Activated T-cell treated with anti-CD3 and anti-CD28 coated beads, Interleukin-2, amount 50 U/mL, for 4 hours (primary cell): ENCODE data around the gene THSD4. TPM values are rescaled to one million over a fixed set of nuclear protein-coding genes. Genes with fewer than 3 reads are reported as not detected.

Experiments used
- ATAC-seq, 2 donors: fragments of 200-7000 bp; cut with Tn5 transposase; one replicate each; pipeline ENCODE4 v1.10.0; 2021
- DNase-seq: peaks from one replicate; pipeline ENCODE4 v3.0.0-alpha.2; 2020
- H3K27me3 Mint-ChIP-seq: one replicate; pipeline ENCODE4 v1.8.0; 2021; ENCODE audit warnings: low read depth, mixed read lengths
- H3K36me3 Mint-ChIP-seq: one replicate; pipeline ENCODE4 v1.8.0; 2022; ENCODE audit warnings: mixed read lengths; ENCODE audit not compliant: insufficient read depth
- H3K4me1 Mint-ChIP-seq: one replicate; pipeline ENCODE4 v1.8.0; 2021; ENCODE audit warnings: low read depth, mixed read lengths
- H3K4me3 Mint-ChIP-seq: one replicate; pipeline ENCODE4 v1.8.0; 2021; ENCODE audit warnings: mild to moderate bottlenecking, moderate library complexity, mixed read lengths
- H3K9me3 Mint-ChIP-seq: one replicate; pipeline ENCODE4 v1.8.0; 2021; ENCODE audit warnings: mixed read lengths
- total RNA-seq, 3 donors: library from RNA; stranded (reverse); gene quantifications; one replicate each; pipeline ENCODE4 v1.2.1, GENCODE V29; 2021

THSD4 gene
- total RNA-seq, 3 donors from 2014 or later: 0.08 to 0.16 (median 0.11) TPM

DNA sequence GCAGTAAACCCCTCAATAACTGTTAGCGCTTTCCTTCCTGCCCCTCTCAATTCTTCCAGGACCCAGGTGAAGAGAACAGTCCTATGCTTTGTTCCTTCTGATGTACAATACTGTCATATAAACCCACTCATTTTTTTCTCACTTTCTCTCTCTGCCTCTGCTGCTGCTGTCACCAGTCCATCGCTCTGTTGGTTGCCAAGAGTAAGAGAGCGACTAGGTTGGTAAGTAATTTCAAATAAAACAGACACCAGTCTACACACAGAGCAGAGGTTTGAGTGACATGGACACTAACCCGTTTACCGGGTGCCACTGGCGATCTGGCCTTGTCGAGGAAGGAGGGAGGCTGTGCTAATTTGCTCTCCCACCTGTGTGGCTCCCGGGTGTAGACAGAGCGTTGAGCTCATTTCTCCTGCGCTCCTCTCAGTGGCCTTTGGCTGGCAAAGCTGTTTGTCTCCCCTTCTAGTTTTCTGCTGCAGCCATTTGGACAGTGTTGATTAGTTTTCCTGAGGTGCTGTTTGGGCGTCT is 215.4 kb downstream of the THSD4 start:
- H3K4me3 Mint-ChIP-seq: no peak overlapping the region
- no peak for ATAC-seq
- peaks cover 5% of the 10 kb centered on the region for H3K4me1 Mint-ChIP-seq
- H3K36me3 Mint-ChIP-seq: no peaks in the 10 kb centered on the region
- H3K9me3 Mint-ChIP-seq: no peaks in the 10 kb centered on the region
- H3K27me3 Mint-ChIP-seq: no peaks in the 10 kb centered on the region
- DNase-seq: no peak

GRCh38 chr15:71331173-71331572 is 215.9 kb downstream of the THSD4 start:
- Mint-ChIP-seq H3K27me3 (no peaks in the 10 kb centered on the region), H3K9me3 (no peaks in the 10 kb centered on the region), H3K4me1 (peaks cover 5% of the 10 kb centered on the region), H3K4me3 (no peak overlapping the region), H3K36me3 (no peaks in the 10 kb centered on the region)
- no peak for ATAC-seq
- no peak for DNase-seq

DNA sequence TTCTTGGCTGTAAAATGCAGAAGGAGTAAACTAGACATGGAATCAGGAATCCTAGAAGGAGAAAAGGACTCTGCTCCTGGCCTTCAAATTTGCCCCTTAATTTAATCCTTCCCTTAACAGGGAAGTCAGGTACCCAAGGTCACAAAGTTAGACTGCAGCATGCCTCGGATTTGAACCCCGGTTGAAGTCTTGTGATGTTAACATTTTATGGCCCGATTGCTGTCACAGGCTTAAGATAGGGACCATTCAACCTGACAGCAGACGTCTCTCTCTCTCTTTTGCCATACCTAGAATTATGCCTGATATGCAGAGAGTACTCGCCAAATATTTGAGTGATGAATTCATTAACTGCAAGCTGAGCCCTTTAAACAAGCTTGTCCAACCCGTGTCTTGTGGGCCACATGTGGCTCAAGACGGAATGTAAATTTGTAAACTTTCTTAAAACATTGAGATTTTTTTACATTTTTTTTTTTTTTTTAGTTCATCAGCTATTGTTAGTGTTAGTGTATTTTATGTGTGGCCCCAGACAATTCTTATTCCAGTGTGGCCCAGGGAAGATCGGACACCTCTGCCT is 217.2 kb downstream of the THSD4 start:
- Mint-ChIP-seq H3K9me3 (no peaks in the 10 kb centered on the region), H3K36me3 (no peaks in the 10 kb centered on the region), H3K4me3 (no peak overlapping the region), H3K4me1 (peaks cover 5% of the 10 kb centered on the region), H3K27me3 (no peaks in the 10 kb centered on the region)
- ATAC-seq (no peak), DNase-seq (no peak)

- ATAC-seq (no peak), DNase-seq (no peak)
- Mint-ChIP-seq H3K9me3 (no peaks in the 10 kb centered on the region), H3K4me3 (no peak overlapping the region), H3K27me3 (no peaks in the 10 kb centered on the region), H3K4me1 (peaks cover 5% of the 10 kb centered on the region), H3K36me3 (no peaks in the 10 kb centered on the region)
These were observed 217.9 kb downstream of the THSD4 start for GRCh38 chr15:71333136-71333700.

GRCh38 chr15:71333839-71334238 is 218.6 kb downstream of the THSD4 start:
- no peaks in the 10 kb centered on the region for H3K36me3 Mint-ChIP-seq
- no peaks in the 10 kb centered on the region for H3K27me3 Mint-ChIP-seq
- no peaks in the 10 kb centered on the region for H3K9me3 Mint-ChIP-seq
- peaks cover 5% of the 10 kb centered on the region for H3K4me1 Mint-ChIP-seq
- DNase-seq (no peak), ATAC-seq (peak; percentile 30 to 35)
- H3K4me3 Mint-ChIP-seq: no peak overlapping the region

- Mint-ChIP-seq H3K4me3 (no peak overlapping the region), H3K36me3 (no peaks in the 10 kb centered on the region), H3K4me1 (peaks cover 5% of the 10 kb centered on the region), H3K27me3 (no peaks in the 10 kb centered on the region), H3K9me3 (no peaks in the 10 kb centered on the region)
- DNase-seq: no peak
- ATAC-seq: no peak
These were observed 219.2 kb downstream of the THSD4 start for GRCh38 chr15:71334434-71334833.

- no peaks in the 10 kb centered on the region for H3K27me3 Mint-ChIP-seq
- H3K36me3 Mint-ChIP-seq: no peaks in the 10 kb centered on the region
- no peak for DNase-seq
- H3K4me1 Mint-ChIP-seq: peaks cover 5% of the 10 kb centered on the region
- no peaks in the 10 kb centered on the region for H3K9me3 Mint-ChIP-seq
- ATAC-seq: no peak
- no peak overlapping the region for H3K4me3 Mint-ChIP-seq
These were observed 219.6 kb downstream of the THSD4 start for GRCh38 chr15:71334873-71335272.

GRCh38 chr15:71335591-71335990 is 220.3 kb downstream of the THSD4 start:
- Mint-ChIP-seq H3K4me3 (no peak overlapping the region), H3K27me3 (no peaks in the 10 kb centered on the region), H3K4me1 (peaks cover 5% of the 10 kb centered on the region), H3K36me3 (no peaks in the 10 kb centered on the region), H3K9me3 (no peaks in the 10 kb centered on the region)
- ATAC-seq (no peak), DNase-seq (no peak)

- Mint-ChIP-seq H3K36me3 (no peaks in the 10 kb centered on the region), H3K4me3 (no peak overlapping the region), H3K27me3 (no peaks in the 10 kb centered on the region), H3K4me1 (peaks cover 5% of the 10 kb centered on the region), H3K9me3 (no peaks in the 10 kb centered on the region)
- ATAC-seq (no peak), DNase-seq (no peak)
These were observed 221.4 kb downstream of the THSD4 start for GRCh38 chr15:71336671-71337070.

DNA sequence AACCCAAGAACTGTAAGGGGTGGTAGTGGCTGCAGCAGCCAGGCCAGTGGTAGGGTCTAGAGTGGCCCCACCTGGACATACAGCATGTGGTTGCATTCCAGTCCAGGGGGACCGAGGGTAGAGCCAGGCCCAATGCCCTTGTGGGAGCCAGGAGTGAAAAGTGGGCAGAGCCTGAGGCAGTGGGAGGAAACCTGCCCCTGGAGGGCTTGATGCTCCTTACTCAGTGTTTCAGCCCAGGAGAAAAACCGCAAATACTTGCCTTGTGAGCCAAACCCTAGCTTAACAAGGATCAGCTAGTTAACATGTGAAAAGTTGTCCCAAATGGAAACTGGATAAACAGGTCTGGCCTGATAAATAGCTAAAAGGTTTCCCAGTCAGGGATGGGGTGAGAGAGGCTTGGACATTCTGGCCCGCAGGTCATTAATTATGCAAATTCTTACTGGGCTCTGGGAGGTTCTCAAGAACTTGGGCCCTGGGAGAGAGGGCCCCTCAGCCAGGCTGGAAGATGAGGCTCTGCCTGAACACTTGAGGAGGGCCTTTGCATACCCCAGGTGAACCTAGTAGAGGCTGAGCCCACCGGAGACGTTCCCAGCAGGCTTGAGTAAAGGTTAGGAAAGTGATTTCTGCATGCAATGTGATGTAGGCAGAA is 222.1 kb downstream of the THSD4 start:
- H3K4me3 Mint-ChIP-seq: no peak overlapping the region
- H3K9me3 Mint-ChIP-seq: no peaks in the 10 kb centered on the region
- H3K4me1 Mint-ChIP-seq: peaks cover 5% of the 10 kb centered on the region
- no peaks in the 10 kb centered on the region for H3K27me3 Mint-ChIP-seq
- DNase-seq: no peak
- H3K36me3 Mint-ChIP-seq: no peaks in the 10 kb centered on the region
- no peak for ATAC-seq

- DNase-seq (no peak), ATAC-seq (no peak)
- Mint-ChIP-seq H3K4me1 (peaks cover 5% of the 10 kb centered on the region), H3K4me3 (no peak overlapping the region), H3K27me3 (no peaks in the 10 kb centered on the region), H3K36me3 (no peaks in the 10 kb centered on the region), H3K9me3 (no peaks in the 10 kb centered on the region)
These were observed 223.0 kb downstream of the THSD4 start for GRCh38 chr15:71338265-71338664.

GRCh38 chr15:71338827-71339542 is 223.7 kb downstream of the THSD4 start:
- no peak for ATAC-seq
- Mint-ChIP-seq H3K9me3 (no peaks in the 10 kb centered on the region), H3K27me3 (no peaks in the 10 kb centered on the region), H3K36me3 (no peaks in the 10 kb centered on the region), H3K4me3 (no peak overlapping the region), H3K4me1 (peaks cover under 1% of the 10 kb centered on the region)
- DNase-seq: no peak

GRCh38 chr15:71341811-71342550 is 226.7 kb downstream of the THSD4 start:
- no peak overlapping the region for H3K4me3 Mint-ChIP-seq
- DNase-seq (no peak), ATAC-seq (no peak)
- H3K9me3 Mint-ChIP-seq: no peaks in the 10 kb centered on the region
- H3K4me1 Mint-ChIP-seq: no peaks in the 10 kb centered on the region
- no peaks in the 10 kb centered on the region for H3K36me3 Mint-ChIP-seq
- no peaks in the 10 kb centered on the region for H3K27me3 Mint-ChIP-seq

DNA sequence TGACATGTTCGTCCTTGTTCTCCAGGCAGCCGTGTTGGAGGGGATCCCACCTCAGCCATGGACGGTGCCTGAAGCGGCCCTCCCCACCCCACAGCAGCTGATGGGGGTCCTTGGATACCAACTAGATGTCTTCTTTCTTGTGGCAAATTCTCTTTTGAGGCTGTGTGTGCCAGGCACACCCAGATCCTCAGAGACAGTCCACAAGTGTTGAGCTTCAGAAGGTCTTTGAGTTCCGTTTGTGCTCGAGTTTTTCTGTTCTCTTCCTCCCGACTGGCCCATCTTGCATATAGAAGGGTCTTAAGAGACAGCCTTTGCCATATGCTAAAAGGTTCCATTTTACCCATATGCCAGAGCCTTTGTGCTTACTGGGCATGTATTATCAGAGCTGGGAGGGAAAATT is 227.4 kb downstream of the THSD4 start:
- no peak for DNase-seq
- no peak overlapping the region for H3K4me3 Mint-ChIP-seq
- H3K4me1 Mint-ChIP-seq: no peaks in the 10 kb centered on the region
- no peak for ATAC-seq
- no peaks in the 10 kb centered on the region for H3K36me3 Mint-ChIP-seq
- peaks cover 3% of the 10 kb centered on the region for H3K27me3 Mint-ChIP-seq
- H3K9me3 Mint-ChIP-seq: no peaks in the 10 kb centered on the region
